NCI-H1436 (cell line): ENCODE results near the gene ATP1B1.
A peak's percentile ranks its signal among the peaks of the same experiment; 100 is the strongest.

ENCODE experiments used
- DNase-seq: peaks from one replicate; lab custom pipeline; 2025; lab: John Stamatoyannopoulos, UW

The ATP1B1 gene

DNA sequence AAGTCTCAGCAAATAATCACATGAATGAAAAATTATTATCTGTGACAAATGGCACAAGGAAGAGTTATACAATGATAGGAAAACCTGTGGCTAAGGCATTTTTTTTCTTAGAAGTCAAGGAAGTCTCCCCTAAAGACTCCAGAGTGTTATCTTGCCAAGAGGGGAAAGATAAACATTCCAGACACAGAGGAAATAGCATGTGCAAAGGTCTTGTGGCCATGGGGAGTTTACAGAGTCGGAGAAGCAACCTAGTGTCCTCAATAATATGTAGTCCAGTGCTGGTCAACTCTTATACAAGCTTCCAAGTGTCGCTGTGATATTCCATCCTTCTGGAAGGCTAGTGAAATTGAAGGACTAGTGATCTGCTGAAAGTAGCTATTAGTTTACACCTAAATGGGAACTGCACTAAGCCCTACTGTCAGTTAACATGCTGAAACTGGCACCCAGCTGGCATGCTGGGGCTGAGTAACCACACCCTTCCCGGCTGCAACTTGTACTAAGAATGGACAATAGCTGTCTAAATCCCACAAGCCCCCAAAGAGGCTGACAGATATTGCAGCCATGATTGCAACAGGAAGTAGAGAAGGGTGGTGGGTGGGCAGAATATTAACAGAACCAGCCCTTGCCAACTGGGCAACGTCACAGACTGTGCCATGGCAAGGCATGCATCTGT is 11.5 kb upstream of the ATP1B1 start:
- DNase-seq = no peak

DNA sequence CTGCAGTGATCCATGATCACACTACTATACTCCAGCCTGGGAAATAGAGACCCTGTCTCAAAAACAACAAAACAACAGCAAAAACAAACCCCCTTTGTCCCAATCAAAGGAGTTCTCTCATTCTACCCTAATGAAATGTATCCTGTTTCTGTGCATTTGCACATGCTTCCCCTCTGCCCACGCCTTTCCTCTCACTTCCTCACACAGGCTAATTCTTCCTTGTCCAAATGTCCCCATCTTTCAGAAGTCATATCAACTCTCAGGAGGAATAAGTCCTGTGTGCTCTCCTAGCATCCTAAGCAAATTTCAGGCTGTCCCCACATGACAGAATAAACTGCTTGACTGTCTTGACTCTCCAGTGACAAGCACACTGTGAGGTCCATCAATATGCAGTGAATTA is 8.1 kb upstream of the ATP1B1 start:
- DNase-seq = no peak

DNA sequence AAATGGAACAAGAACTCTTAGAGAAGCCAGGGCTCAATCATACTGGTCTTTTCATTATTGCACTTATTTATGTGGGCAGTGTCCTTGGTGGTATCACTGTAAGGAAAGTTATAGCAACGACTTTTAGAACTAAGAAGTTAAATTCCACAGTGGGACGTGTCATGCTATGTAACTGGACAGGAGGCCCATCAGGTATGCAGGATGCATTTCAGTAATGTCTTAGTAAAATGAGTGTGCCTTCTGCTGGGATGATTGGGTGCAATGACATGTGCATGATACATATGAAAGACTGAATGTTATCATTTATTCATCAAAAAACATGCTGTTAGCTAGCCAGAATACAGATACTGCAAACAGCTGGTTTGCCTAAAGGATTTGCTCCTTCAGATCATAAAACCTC is 6.9 kb upstream of the ATP1B1 start:
- DNase-seq = no peak

GRCh38 chr1:169100208-169100607 is 6.3 kb upstream of the ATP1B1 start:
- no peak for DNase-seq

DNA sequence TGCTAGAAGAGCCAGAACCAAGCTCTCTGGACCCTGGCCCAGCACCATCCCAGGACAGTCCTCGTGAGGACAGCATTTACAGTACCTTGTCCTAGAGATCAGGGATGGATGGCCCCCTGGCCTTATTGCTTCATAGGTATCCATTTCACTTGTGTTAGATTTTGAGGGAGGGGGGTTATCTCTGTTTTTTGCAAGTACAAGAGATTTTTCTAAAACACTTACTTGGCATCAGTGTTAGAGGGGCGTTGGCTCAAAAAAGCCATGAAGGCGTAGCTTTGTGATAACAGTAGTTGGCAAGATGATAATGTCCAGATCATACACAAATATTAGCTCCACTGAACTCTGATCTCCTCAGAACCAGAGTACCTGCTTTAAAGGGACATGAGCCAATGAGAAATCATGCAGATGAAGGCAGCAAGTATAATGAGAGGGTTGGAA is 5.8 kb upstream of the ATP1B1 start:
- no peak for DNase-seq

DNA sequence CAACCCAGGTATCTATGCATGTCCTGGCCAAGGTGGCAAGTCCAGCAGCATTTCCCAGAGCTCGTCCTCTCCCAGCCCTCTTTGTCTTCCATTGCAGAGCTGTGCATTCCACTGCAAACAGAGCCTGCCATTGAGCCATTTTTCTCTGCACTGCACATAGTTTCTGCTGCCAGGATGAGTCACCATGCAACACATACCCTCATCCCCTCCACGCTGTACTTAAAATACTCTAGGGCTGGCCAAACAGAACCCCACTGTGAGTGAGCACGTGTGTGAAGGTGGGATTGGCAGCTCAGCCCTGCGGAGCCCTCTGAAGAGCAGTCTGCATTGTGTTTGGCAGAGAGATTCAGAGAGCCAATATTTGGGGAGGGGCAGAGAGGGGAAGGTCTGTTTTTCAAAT is 3.9 kb upstream of the ATP1B1 start:
- no peak for DNase-seq

DNA sequence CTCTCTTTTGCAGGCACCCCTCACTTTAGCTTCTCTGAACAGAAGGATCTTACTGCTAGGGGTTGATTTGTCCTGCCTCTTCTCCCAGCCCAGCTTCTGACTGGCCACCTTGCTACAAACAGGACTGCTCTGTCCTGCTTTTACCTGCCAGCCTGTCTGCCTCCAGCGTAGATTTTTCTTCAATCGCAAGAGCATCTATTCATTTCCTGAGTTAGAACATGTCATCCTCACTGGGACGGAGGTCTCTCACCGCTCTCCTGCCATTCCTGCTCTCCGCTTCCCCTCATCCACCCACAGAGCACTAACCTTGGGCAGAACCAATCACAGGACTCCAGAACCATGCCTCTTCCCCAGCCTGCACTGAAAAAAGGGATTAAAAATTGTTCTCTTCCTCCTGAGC is 3.5 kb upstream of the ATP1B1 start:
- no peak for DNase-seq

DNA sequence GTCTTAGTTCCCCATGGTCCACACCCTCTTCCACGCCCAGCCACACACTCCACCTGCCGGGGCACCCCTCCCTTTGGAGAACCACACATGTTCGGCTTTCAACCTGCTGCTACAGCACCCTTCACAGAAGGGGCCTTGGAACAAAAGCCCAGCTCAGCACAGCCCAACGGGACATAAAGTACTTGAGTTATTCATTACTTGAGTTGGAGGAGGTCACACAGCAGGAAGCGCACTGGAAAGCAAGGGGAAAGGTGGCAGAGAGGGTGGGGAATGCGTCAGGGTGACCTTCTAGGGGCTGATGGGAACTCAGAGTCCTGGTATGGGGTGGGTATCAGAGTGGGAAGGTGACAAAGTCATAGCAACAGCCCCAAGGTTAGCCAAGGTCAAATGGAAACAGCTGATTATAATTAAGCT is 3.0 kb upstream of the ATP1B1 start:
- DNase-seq = no peak

- DNase-seq = no peak
Measured at GRCh38 chr1:169105087-169105433, 1.4 kb upstream of the ATP1B1 start.

- peak; percentile 51 for DNase-seq
Measured at GRCh38 chr1:169105434-169106094, 926 bp upstream of the ATP1B1 start.

- DNase-seq = peak; percentile 28
Measured at GRCh38 chr1:169106921-169107602, 572 bp downstream of the ATP1B1 start.

- no peak for DNase-seq
Measured at GRCh38 chr1:169107603-169108208, 1.2 kb downstream of the ATP1B1 start.

- DNase-seq = no peak
Measured at GRCh38 chr1:169108223-169108622, 1.7 kb downstream of the ATP1B1 start.

- DNase-seq = no peak
Measured at GRCh38 chr1:169108863-169109560, 2.5 kb downstream of the ATP1B1 start.

- peak; percentile 71 for DNase-seq
Measured at GRCh38 chr1:169109561-169110134, 3.2 kb downstream of the ATP1B1 start.

DNA sequence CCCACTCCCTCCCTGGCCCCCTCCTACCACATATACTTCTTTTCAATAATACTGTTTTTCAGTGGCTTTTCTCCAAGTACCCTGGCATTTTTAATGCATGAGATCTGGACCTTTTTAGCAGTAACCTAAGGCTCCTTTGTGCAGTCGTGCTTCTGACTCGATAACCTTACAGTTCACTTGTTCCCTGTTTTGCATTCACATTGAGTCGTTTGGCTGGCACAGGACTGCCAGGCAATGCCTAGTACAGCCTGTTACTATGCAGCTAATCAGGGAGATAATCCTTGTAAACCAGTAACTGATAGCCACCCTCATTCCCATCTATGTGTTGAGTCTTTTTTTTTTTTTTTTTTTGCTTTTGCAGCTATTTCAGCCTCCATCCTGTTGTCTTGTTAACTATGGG is 3.7 kb downstream of the ATP1B1 start:
- DNase-seq = no peak

DNA sequence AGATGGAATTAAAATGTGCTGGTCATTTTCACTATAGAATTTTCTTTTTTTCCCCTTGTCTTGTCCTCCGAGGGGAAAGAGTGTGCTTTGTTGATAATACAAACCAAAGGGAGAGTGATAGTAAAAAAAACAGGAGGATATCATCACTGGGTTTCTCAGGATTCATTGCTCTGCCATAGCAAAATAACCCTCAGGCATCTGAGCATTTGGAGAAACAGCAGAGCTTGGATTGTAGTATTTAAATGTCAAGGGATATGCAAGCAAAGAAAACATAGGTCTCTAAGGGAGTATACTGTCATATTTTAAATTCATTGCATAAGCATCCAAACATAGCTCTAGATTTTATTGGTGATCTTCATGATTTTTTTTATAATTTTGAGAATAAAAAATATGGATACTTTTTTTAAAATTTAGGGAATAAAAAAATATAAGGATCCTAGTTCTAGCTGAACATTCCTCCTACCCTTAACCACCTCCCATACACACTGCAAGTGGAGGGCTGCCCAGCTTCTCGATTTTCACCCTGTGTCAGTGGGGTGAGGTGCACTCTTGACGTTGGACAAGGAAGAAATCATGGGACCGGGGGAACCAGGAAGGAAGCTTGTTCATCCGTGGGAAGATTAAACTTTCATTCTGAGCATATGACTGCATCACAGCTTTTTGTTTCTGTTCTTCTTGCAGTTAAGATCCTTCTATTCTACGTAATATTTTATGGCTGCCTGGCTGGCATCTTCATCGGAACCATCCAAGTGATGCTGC is 4.4 kb downstream of the ATP1B1 start:
- DNase-seq = no peak

DNA sequence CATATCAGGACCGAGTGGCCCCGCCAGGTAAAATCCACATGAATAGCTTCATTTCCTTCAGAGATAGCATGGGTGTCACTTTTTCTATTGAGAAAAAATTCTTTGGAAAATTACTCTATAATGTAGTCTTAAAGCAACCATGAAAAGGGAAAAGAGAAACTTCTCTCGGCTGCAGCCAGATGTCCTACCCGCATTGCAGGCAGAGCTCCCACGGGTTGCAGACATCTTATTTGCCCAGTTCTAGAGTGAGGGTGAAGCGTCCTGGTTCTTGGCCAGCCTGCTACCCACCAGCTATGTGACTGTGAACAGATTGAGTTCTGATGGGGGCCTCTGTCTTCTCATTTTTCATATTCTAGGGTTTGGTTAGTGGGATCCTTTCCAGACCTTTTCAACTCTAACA is 5.0 kb downstream of the ATP1B1 start:
- DNase-seq = no peak

DNA sequence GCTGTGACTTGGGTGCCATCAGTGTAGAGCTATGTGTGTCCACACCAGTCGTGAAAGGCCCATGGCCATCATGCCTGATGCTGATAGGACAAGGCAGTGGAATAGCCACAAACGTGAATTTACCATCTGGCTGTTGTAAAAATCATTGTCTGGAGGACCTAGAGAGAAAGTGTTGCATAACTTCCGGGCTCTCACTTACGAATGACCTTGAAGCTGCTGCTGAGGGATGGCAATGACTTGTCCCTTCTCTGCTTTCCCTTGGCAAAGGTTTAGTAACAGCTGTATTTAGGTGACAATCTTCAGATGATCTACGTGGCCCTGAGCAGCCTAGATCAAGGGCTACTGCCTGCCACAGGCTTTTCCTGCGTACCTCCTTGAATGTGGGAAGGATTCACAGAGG is 5.8 kb downstream of the ATP1B1 start:
- no peak for DNase-seq

DNA sequence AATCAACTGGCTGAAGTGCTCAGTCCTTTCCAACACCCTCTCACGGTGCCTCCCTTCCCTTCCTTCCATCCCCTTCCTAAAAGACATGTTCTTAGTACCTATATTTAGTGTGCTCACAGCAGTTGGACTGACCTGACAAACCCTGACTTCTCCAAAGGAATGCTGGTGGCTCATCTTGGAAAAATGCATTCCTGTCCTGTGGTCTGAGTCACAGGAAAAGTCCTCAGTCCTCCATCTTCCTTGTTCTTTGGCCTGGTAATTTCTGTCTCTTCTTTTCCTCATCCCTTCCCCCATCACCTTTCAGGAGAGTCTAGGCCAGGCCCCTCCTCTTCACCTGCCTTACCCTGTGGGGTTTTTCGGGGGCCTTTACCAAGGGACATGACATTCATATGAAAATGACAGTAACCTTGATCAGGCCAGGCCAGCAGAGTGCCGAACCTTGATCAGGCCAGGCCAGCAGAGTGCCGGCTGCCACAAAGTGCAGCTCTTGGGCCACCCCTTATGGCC is 7.2 kb downstream of the ATP1B1 start:
- DNase-seq = no peak
